ENCODE data around the gene SNU13.
"Not testable (repeated sequence)": the region's sequence is repeated elsewhere in the genome, so short reads cannot be mapped to it uniquely, and the experiment has no call there.

Gene SNU13

DNA sequence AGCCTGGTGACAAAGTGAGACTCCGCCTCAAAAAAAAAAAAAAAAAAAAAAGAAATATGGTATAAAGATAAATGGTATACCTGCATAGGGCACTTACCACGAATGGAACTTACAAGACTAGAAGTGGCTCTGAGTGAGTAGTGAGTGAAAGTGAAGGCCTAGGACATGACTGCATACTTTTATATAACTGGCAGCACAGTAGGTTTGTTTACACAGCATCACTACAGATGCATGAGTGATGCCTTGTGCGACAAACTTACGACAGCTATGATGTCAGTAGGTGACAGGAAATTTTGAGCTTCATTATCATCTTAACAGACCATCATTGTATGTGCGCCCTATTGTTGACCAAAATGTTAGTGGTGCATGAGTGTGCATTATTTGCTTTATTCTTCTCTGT is 49.9 kb downstream of the SNU13 start:
- no peak for DNase-seq (ENCODE audit: low spot score)

DNA sequence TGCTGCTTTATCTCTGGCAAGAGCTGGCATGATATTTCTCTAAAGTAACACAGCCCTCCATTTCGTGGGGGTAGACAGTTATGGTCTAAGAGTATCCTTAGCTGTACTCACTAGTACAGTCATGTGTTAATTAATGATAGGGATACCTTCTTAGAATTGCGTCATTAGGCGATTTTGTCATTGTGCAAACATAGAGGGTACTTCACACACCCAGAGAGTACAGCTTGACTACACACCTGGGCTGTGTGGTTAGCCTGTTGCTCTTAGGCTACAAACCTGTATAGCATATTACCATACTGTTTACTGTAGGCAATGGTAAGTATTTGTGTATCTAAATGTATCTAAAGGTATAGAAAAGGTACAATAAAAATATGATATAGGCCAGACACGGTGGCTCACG is 50.5 kb downstream of the SNU13 start:
- no peak for DNase-seq (ENCODE audit: low spot score)

DNA sequence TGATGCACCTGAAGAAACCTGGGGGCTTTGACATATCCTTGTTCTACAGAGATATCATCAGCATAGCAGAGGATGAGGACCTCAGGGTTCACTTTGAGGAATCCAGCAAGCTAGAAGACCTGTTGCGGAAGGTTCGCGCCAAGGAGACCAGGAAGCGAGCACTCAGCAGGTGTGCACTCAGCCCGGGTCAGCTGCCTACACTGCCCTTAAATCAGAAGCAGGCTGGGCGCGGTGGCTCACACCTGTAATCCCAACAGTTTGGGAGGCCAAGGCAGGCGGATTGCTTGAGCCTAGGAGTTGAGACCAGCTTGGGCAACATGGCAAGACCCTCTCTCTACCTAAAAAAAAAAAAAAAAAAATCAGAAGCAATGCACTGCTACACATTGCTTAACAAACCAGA is 51.0 kb downstream of the SNU13 start:
- DNase-seq (ENCODE audit: low spot score) = not testable (repeated sequence)

DNA sequence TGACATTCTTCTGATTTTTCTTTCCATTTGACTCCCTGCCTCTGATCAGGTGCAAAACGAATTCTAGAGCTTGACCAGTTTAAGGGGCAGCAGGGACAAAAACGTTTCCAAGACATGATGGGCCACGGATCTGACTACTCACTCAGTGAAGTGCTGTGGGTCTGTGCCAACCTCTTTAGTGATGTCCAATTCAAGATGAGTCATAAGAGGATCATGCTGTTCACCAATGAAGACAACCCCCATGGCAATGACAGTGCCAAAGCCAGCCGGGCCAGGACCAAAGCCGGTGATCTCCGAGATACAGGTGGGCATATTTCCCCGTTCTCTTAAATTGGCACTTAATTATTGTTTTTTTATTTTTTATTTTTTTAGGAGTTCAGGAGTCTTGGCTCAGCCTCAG is 52.2 kb downstream of the SNU13 start:
- peak; percentile 28 for DNase-seq (ENCODE audit: low spot score)

DNA sequence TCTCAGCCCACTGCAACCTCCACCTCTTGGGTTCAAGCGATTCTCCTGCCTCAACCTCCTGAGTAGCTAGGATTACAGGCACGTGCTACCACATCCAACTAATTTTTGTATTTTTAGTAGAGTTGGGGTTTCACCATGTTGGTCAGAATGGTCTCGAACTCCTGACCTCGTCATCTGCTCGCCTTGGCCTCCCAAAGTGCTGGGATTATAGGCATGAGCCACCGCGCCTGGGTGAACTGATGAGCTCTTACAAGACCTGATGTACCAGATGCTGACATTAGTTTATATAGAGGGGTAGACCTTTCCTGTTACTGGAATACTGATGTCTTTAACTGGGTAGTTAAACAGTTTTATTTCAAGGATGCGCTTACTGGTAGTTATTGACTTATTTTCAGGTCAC is 54.1 kb downstream of the SNU13 start:
- not testable (repeated sequence) for DNase-seq (ENCODE audit: low spot score)

DNA sequence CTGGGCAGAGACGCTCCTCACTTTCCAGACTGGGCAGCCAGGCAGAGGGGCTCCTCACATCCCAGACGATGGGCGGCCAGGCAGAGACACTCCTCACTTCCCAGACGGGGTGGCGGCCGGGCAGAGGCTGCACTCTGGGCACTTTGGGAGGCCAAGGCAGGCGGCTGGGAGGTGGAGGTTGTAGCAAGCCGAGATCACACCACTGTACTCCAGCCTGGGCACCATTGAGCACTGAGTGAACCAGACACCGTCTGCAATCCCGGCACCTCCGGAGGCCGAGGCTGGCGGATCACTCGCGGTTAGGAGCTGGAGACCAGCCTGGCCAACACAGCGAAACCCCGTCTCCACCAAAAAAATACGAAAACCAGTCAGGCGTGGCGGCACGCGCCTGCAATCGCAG is 57.1 kb downstream of the SNU13 start:
- DNase-seq (ENCODE audit: low spot score) = not testable (repeated sequence)

DNA sequence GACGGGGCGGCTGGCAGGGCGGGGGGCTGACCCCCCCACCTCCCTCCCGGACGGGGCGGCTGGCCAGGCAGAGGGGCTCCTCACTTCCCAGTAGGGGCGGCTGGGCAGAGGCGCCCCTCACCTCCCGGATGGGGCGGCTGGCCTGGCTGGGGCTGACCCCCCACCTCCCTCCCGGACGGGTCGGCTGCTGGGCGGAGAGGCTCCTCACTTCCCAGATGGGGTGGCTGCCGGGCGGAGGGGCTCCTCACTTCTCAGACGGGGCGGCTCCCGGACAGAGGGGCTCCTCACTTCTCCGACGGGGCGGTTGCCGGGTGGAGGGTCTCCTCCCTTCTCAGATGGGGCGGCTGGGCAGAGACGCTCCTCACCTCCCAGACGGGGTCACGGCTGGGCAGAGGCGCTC is 57.6 kb downstream of the SNU13 start:
- not testable (repeated sequence) for DNase-seq (ENCODE audit: low spot score)

DNA sequence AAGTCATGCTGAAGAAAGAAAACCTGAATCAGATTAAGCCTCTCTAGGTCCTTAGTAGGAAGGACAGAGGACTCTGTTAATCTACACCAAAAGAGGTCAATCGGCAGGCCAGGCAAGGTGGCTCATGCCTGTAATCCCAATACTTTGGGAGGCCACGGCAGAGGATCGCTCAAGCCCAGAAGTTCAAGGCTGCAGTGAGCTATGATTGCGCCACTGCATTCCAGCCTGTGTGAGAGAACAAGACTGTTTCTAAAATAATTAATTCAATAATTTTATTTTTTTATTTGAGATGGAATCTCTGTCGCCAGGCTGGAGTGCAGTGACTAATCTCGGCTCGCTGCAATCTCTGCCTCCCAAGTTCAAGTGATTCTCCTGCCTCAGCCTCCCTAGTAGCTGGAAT is 63.1 kb downstream of the SNU13 start:
- no peak for DNase-seq (ENCODE audit: low spot score)

Measured in AG08396 (cell line).